SH-SY5Y (cell line): Measurements from ENCODE around the gene FAM3C.

ENCODE experiments used
- GATA2 ChIP-seq: IDR thresholded peaks from 2 replicates; pipeline ENCODE4 v1.6.1; 2011; ENCODE audit warnings: mild to moderate bottlenecking, low read depth, low read length
- GATA3 ChIP-seq: IDR thresholded peaks from 2 replicates; pipeline ENCODE4 v1.6.1; 2011; ENCODE audit warnings: low read depth, mild to moderate bottlenecking, low read length, moderate library complexity

DNA sequence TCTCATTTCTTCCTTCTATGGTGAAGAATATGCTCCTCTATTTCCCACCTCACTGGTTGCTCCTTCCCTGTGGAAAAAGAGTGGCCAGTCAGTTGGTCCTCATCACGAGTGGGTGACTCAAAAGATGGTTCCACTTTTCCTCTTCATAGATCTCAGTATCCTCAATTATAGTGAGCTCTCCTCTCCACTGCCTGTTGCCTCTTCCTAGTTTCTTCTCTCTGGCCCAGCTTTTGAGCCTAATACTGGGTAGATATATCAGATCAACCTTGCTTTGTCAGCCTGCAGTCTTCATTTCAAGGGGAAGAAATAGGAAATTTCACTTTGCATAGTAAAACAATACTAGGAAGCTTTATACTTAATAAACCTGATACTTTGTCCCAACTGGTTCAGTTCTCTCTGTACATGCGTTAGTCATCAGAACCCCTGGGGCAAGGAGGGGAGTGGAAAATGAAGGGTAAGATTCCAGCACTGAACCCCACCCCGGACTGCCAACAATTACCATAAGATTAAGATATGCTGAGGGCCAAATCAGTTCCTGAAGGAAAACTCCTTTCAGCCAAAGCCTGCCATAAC lies 82.8 kb downstream of the FAM3C start:
- TF ChIP-seq GATA2, result no peak
- TF ChIP-seq GATA3, result no peak
